Measurements from ENCODE around the gene GLCE.

The GLCE gene

GRCh38 chr15:69271217-69271616, 110.8 kb downstream of the GLCE start:
- no peaks in the 10 kb centered on the region for H3K36me3 Mint-ChIP-seq (ENCODE audit: low read depth)
- no peak for DNase-seq (ENCODE audit: low spot score)
- H3K27ac Mint-ChIP-seq: no peak overlapping the region
- no peaks in the 10 kb centered on the region for H3K4me1 Mint-ChIP-seq (ENCODE audit: low read depth)
- no peaks in the 10 kb centered on the region for H3K9me3 Mint-ChIP-seq
- H3K4me3 Mint-ChIP-seq: no peak overlapping the region
- H3K27me3 Mint-ChIP-seq (ENCODE audit: low read depth): peaks cover 6% of the 10 kb centered on the region

- no peak for DNase-seq (ENCODE audit: low spot score)
- H3K36me3 Mint-ChIP-seq (ENCODE audit: low read depth): no peaks in the 10 kb centered on the region
- H3K4me1 Mint-ChIP-seq (ENCODE audit: low read depth): no peaks in the 10 kb centered on the region
Observed at GRCh38 chr15:69272139-69272538, 111.7 kb downstream of the GLCE start.

GRCh38 chr15:69272891-69273290, 112.5 kb downstream of the GLCE start:
- Mint-ChIP-seq H3K4me1 (ENCODE audit: low read depth) (no peaks in the 10 kb centered on the region), H3K27me3 (ENCODE audit: low read depth) (no peaks in the 10 kb centered on the region), H3K36me3 (ENCODE audit: low read depth) (no peaks in the 10 kb centered on the region), H3K9me3 (no peaks in the 10 kb centered on the region), H3K4me3 (no peak overlapping the region), H3K27ac (no peak overlapping the region)
- no peak for DNase-seq (ENCODE audit: low spot score)

More at GRCh38 chr15:69272139-69272538, 111.7 kb downstream of the GLCE start:
- H3K27me3 Mint-ChIP-seq (ENCODE audit: low read depth): no peaks in the 10 kb centered on the region
- H3K9me3 Mint-ChIP-seq: no peaks in the 10 kb centered on the region
- H3K27ac Mint-ChIP-seq: no peak overlapping the region
- no peak overlapping the region for H3K4me3 Mint-ChIP-seq

GRCh38 chr15:69275074-69275670, 114.7 kb downstream of the GLCE start:
- no peaks in the 10 kb centered on the region for H3K4me1 Mint-ChIP-seq (ENCODE audit: low read depth)
- no peaks in the 10 kb centered on the region for H3K36me3 Mint-ChIP-seq (ENCODE audit: low read depth)
- H3K9me3 Mint-ChIP-seq: no peaks in the 10 kb centered on the region
- no peak for DNase-seq (ENCODE audit: low spot score)
- no peak overlapping the region for H3K4me3 Mint-ChIP-seq
- no peak overlapping the region for H3K27ac Mint-ChIP-seq
- no peaks in the 10 kb centered on the region for H3K27me3 Mint-ChIP-seq (ENCODE audit: low read depth)

- H3K4me1 Mint-ChIP-seq (ENCODE audit: low read depth): no peaks in the 10 kb centered on the region
- no peaks in the 10 kb centered on the region for H3K36me3 Mint-ChIP-seq (ENCODE audit: low read depth)
- H3K27ac Mint-ChIP-seq: no peak overlapping the region
- no peaks in the 10 kb centered on the region for H3K9me3 Mint-ChIP-seq
- no peaks in the 10 kb centered on the region for H3K27me3 Mint-ChIP-seq (ENCODE audit: low read depth)
- no peak overlapping the region for H3K4me3 Mint-ChIP-seq
- DNase-seq (ENCODE audit: low spot score): no peak
Observed at GRCh38 chr15:69275933-69276560, 115.6 kb downstream of the GLCE start.

GRCh38 chr15:69277316-69277715, 116.9 kb downstream of the GLCE start:
- no peak overlapping the region for H3K27ac Mint-ChIP-seq
- no peak overlapping the region for H3K4me3 Mint-ChIP-seq
- H3K4me1 Mint-ChIP-seq (ENCODE audit: low read depth): no peaks in the 10 kb centered on the region
- no peaks in the 10 kb centered on the region for H3K36me3 Mint-ChIP-seq (ENCODE audit: low read depth)
- no peaks in the 10 kb centered on the region for H3K27me3 Mint-ChIP-seq (ENCODE audit: low read depth)
- DNase-seq (ENCODE audit: low spot score): no peak
- no peaks in the 10 kb centered on the region for H3K9me3 Mint-ChIP-seq

- H3K36me3 Mint-ChIP-seq (ENCODE audit: low read depth): no peaks in the 10 kb centered on the region
- H3K27me3 Mint-ChIP-seq (ENCODE audit: low read depth): no peaks in the 10 kb centered on the region
- DNase-seq (ENCODE audit: low spot score): no peak
- no peaks in the 10 kb centered on the region for H3K9me3 Mint-ChIP-seq
- no peak overlapping the region for H3K4me3 Mint-ChIP-seq
- H3K4me1 Mint-ChIP-seq (ENCODE audit: low read depth): no peaks in the 10 kb centered on the region
- H3K27ac Mint-ChIP-seq: no peak overlapping the region
Observed at GRCh38 chr15:69279636-69280035, 119.2 kb downstream of the GLCE start.

GRCh38 chr15:69280783-69281182, 120.3 kb downstream of the GLCE start:
- H3K4me1 Mint-ChIP-seq (ENCODE audit: low read depth): no peaks in the 10 kb centered on the region
- no peaks in the 10 kb centered on the region for H3K36me3 Mint-ChIP-seq (ENCODE audit: low read depth)
- no peaks in the 10 kb centered on the region for H3K9me3 Mint-ChIP-seq
- no peaks in the 10 kb centered on the region for H3K27me3 Mint-ChIP-seq (ENCODE audit: low read depth)
- H3K4me3 Mint-ChIP-seq: no peak overlapping the region
- DNase-seq (ENCODE audit: low spot score): no peak
- no peak overlapping the region for H3K27ac Mint-ChIP-seq

GRCh38 chr15:69282104-69282743, 121.8 kb downstream of the GLCE start:
- Mint-ChIP-seq H3K27ac (no peak overlapping the region), H3K27me3 (ENCODE audit: low read depth) (no peaks in the 10 kb centered on the region), H3K36me3 (ENCODE audit: low read depth) (no peaks in the 10 kb centered on the region), H3K4me3 (no peak overlapping the region), H3K9me3 (no peaks in the 10 kb centered on the region), H3K4me1 (ENCODE audit: low read depth) (no peaks in the 10 kb centered on the region)
- no peak for DNase-seq (ENCODE audit: low spot score)

- Mint-ChIP-seq H3K9me3 (no peaks in the 10 kb centered on the region), H3K27me3 (ENCODE audit: low read depth) (no peaks in the 10 kb centered on the region), H3K4me1 (ENCODE audit: low read depth) (no peaks in the 10 kb centered on the region), H3K27ac (no peak overlapping the region), H3K4me3 (no peak overlapping the region), H3K36me3 (ENCODE audit: low read depth) (no peaks in the 10 kb centered on the region)
- no peak for DNase-seq (ENCODE audit: low spot score)
Observed at GRCh38 chr15:69285834-69286233, 125.4 kb downstream of the GLCE start.

- Mint-ChIP-seq H3K36me3 (ENCODE audit: low read depth) (no peaks in the 10 kb centered on the region), H3K4me3 (no peak overlapping the region), H3K27ac (no peak overlapping the region), H3K27me3 (ENCODE audit: low read depth) (no peaks in the 10 kb centered on the region), H3K4me1 (ENCODE audit: low read depth) (no peaks in the 10 kb centered on the region), H3K9me3 (no peaks in the 10 kb centered on the region)
- DNase-seq (ENCODE audit: low spot score): no peak
Observed at GRCh38 chr15:69288011-69288410, 127.6 kb downstream of the GLCE start.

GRCh38 chr15:69288531-69289341, 128.3 kb downstream of the GLCE start:
- no peaks in the 10 kb centered on the region for H3K27me3 Mint-ChIP-seq (ENCODE audit: low read depth)
- no peak overlapping the region for H3K27ac Mint-ChIP-seq
- no peaks in the 10 kb centered on the region for H3K9me3 Mint-ChIP-seq
- no peaks in the 10 kb centered on the region for H3K4me1 Mint-ChIP-seq (ENCODE audit: low read depth)
- H3K36me3 Mint-ChIP-seq (ENCODE audit: low read depth): no peaks in the 10 kb centered on the region
- DNase-seq (ENCODE audit: low spot score): no peak
- no peak overlapping the region for H3K4me3 Mint-ChIP-seq

- DNase-seq (ENCODE audit: low spot score): no peak
- H3K9me3 Mint-ChIP-seq: no peaks in the 10 kb centered on the region
- no peaks in the 10 kb centered on the region for H3K36me3 Mint-ChIP-seq (ENCODE audit: low read depth)
- no peak overlapping the region for H3K27ac Mint-ChIP-seq
- no peaks in the 10 kb centered on the region for H3K4me1 Mint-ChIP-seq (ENCODE audit: low read depth)
- H3K27me3 Mint-ChIP-seq (ENCODE audit: low read depth): no peaks in the 10 kb centered on the region
- H3K4me3 Mint-ChIP-seq: no peak overlapping the region
Observed at GRCh38 chr15:69289342-69290146, 129.1 kb downstream of the GLCE start.
